Choroid plexus epithelial cell (primary cell): Measurements from ENCODE around the gene ZFYVE28.

Source experiments
- DNase-seq: peaks from one replicate; pipeline ENCODE4 v3.0.0-alpha.2; 2010; ENCODE audit warnings: low read depth
- H3K4me3 ChIP-seq: 2 replicates; pipeline ENCODE4 v1.5.1; 2011; ENCODE audit warnings: low read depth, mild to moderate bottlenecking, control low read depth, low read length, moderate library complexity
- TF ChIP-seq, protein P1 (sequence below): conservative IDR thresholded peaks from 2 replicates; pipeline ENCODE4 v1.5.1; 2011; ENCODE audit warnings: low read depth, mild to moderate bottlenecking, control low read depth, inconsistent platforms, low read length, moderate library complexity

ZFYVE28 gene

DNA sequence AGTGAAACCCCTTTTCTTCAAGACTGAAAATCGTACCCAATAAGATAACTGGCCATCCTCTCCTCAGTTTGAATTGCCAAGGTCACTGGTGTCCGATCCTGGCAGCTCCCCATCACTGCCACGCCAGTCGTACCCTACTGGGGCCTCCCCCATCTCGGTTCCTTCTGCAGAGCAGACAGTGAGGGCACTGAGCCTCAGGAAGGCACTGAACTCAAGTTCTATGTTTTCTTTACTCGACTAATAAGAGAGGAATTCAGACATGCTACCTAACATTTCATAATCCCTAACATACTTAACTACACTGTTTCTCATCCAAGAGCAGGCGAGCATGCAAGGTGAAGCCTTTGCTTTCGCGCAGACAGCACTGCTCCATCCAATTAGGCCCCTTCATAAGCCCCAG, 23.4 kb downstream of the ZFYVE28 start:
- DNase-seq = peak; percentile 74
- H3K4me3 ChIP-seq = no peak overlapping the region
- TF ChIP-seq, protein P1, sequence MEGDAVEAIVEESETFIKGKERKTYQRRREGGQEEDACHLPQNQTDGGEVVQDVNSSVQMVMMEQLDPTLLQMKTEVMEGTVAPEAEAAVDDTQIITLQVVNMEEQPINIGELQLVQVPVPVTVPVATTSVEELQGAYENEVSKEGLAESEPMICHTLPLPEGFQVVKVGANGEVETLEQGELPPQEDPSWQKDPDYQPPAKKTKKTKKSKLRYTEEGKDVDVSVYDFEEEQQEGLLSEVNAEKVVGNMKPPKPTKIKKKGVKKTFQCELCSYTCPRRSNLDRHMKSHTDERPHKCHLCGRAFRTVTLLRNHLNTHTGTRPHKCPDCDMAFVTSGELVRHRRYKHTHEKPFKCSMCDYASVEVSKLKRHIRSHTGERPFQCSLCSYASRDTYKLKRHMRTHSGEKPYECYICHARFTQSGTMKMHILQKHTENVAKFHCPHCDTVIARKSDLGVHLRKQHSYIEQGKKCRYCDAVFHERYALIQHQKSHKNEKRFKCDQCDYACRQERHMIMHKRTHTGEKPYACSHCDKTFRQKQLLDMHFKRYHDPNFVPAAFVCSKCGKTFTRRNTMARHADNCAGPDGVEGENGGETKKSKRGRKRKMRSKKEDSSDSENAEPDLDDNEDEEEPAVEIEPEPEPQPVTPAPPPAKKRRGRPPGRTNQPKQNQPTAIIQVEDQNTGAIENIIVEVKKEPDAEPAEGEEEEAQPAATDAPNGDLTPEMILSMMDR = no peak

DNA sequence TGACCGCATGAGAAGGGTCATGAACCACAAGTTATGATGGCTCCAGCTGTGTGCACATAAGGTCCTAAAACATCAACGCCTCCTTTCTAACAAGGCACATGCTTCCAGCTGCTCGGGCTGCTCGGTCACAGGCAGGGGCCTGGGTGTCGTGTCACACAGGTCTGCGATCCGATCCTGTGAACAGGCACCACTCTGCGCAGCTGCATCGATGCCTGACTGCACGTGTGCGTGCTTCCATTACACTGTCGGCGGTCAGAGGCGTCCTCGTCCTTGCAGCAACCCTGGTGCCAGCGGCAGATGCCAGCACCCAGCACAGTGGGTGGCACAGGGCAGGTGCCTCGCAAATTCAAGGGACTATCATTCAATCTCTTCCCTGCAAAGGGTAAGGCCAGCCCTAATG, 23.9 kb downstream of the ZFYVE28 start:
- no peak for DNase-seq
- TF ChIP-seq, protein P1 = no peak
- H3K4me3 ChIP-seq = no peak overlapping the region

DNA sequence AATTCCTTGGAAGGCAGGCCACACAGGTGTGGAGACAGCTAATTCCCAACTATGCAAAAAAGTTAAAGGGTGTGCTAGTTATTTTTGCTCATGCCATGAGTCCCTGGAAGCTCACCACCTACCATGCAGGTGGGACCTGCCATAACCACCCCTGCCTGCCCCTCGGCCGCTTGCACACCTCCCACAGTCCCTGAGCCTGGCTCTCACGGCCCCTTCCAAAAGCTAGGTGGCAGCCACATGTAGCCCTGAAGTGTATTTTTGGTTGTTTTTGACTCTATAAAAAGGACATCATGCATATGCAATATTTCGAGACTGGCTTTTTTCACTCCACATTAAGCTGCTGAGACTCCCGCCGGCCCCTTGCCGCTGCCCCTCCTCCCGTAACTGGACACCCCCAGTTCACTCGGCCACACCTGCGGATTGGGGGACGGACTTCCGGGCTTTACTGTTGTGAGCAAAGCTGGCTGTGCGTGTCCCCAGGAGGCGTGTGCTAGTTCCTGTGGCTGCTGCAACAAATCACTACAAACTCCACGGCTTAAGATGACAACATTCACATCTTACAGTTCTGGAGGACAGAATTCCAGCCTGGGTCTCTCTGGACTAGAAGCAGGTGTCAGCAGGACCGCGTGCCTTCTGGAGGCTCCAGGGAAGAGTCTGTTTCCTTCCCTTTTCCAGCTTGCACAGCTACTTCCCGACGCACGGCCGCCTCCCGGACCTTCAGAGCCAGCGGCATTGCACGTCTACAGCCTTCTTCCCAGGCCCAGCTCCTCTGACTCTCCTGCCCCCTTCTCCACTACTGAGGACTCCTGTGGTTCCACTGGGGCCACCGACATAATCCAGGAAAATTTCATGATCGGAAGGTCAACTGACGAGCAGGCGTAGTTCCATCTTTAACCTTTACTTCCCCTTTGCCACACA, 24.8 kb downstream of the ZFYVE28 start:
- peak overlapping the region; percentile 11 for H3K4me3 ChIP-seq

DNA sequence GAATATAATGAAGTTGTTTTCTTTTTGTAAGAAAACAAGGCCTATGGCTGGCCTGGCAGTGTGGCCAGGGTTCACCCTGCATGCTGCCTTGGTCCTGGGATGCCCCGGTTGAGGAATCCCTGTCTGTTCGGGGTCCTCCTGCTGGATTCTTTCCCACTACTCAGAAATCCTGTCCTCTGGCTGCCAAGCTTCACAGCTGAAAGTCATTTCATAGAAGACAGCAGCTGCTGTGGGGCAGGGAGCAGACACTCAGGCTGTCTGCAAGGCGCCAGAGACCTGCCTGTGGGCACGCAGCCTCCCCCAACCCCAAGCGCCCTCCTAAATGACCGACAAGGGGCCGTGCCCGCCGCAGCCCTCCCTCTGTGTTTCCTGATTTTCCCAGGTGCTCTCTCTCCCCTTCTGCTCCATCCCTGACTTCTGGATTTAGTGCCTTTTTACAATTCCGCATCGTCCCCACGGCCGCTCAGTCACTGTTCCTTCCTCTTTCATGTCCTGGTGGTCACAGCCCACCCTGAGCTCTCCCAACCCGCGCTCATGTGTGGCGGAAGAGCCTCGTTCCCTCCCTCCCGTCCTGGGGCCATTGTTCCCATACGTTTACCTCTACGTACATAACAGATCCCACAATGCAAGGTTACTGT, 27.5 kb downstream of the ZFYVE28 start:
- no peak for DNase-seq
- H3K4me3 ChIP-seq = no peak overlapping the region
- TF ChIP-seq, protein P1 = peak; percentile 16

More for the DNA sequence above, 24.8 kb downstream of the ZFYVE28 start:
- DNase-seq = peak; percentile 33
- TF ChIP-seq, protein P1 = peak; percentile 4

DNA sequence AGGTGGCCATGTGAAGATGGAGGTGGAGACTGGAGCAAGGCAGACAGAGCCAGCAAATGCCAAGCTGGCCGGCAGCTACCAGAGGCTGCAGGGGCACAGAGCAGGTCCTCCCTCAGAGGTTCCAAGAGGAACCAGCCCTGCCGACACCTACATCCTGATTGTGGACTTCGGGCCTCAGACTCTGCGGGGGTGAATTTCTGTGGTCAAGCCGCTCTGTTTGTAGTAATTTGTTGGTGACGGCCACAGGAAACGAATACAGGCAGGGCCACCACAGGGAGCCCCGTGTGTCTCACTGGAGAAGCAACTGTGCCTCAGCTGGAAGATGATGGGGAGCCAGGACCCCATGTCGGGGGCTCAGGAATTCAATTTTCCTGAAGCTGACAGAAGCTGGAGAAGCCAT, 28.3 kb downstream of the ZFYVE28 start:
- H3K4me3 ChIP-seq = no peak overlapping the region
- TF ChIP-seq, protein P1 = no peak
- peak; percentile 69 for DNase-seq

DNA sequence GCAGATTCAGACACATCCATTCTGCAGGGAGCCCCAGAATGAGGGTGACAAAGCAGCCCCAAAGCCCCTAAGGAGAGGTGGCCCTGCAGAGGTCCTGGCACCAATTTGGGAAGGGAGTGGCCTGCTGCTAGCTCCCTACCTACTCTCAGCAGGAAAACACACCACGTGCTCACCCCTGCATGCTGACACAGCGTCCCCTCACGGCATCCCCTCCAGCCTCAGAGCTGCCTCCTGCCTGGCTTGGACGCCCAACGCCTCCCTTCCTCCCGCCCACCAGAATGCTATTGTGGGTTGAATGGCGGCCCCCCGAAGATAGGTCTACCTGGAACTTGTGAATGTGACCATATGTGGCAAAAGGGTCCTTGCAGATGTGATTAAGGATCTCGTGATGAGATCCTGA, 28.8 kb downstream of the ZFYVE28 start:
- no peak for DNase-seq
- H3K4me3 ChIP-seq = no peak overlapping the region
- TF ChIP-seq, protein P1 = no peak
